HCT116 (cell line): ENCODE results near the gene CDK14. TPM values are rescaled to one million over a fixed set of nuclear protein-coding genes. Genes with fewer than 3 reads are reported as not detected.

ENCODE experiments used
- ATAC-seq: fragments of 200-7000 bp; cut with Tn5 transposase; 2 replicates; pipeline ENCODE4 v1.9.1; 2020; ENCODE audit warnings: mild to moderate bottlenecking, moderate library complexity
- BruUV-seq: library from RNA; stranded (reverse); fragments of 400-500 nt; replicated peaks from 2 replicates; lab custom pipeline; 2021; lab: Mats Ljungman, UMichigan
- CTCF ChIA-PET: fragments of 300-600 bp; sonication (Branson Sonifier 250); formaldehyde crosslinking; loops from one replicate; lab custom pipeline; 2021; ENCODE audit warnings: antibody characterized with exemption; lab: Charles Lee
- POLR2A ChIA-PET: fragments of 300-600, 350-600 bp; sonication (Branson Sonifier 250); formaldehyde crosslinking; loops from one replicate; lab custom pipeline; 2021; ENCODE audit warnings: antibody characterized with exemption; lab: Charles Lee
- RAD21 ChIA-PET, 2 experiments: fragments of 300-600 bp; sonication (Branson Sonifier 250); formaldehyde crosslinking; loops; one replicate each; lab custom pipeline; 2023; ENCODE audit warnings: low total read pairs in 2 of 2; ENCODE audit not compliant: uncharacterized antibody in 2 of 2, unreplicated experiment in 2 of 2, low non-redundant PET in 1 of 2; lab: Charles Lee
- DNase-seq: peaks from one replicate; pipeline ENCODE4 v3.0.0-alpha.2; 2010; ENCODE audit warnings: low read depth, low spot score
- H2AFZ ChIP-seq: fragments of 200-600 bp; shearing (Covaris generic), sonication (generic); 2 replicates; pipeline ENCODE4 v1.6.1; 2017; ENCODE audit warnings: low read depth, mixed run types, mixed read lengths, antibody characterized with exemption, low read length; ENCODE audit not compliant: poor library complexity, severe bottlenecking
- H3K27ac ChIP-seq: 2 replicates; pipeline ENCODE4 v1.5.1; 2012; ENCODE audit warnings: low read depth, low read length
- H3K27me3 ChIP-seq: fragments of 200-600 bp; sonication (generic); 2 replicates; pipeline ENCODE4 v1.6.1; 2016; ENCODE audit warnings: mixed run types, low read length, mixed read lengths; ENCODE audit not compliant: insufficient read depth
- H3K36me3 ChIP-seq, 2 experiments: fragments of 200-500 bp in 1 of 2; fragments of 200-600 bp in 1 of 2; sonication (Bioruptor generic) in 1 of 2; sonication (generic) in 1 of 2; 2 replicates each; pipeline versions ENCODE4 v1.5.1 to v1.6.1; 2014 to 2016; ENCODE audit warnings: low read length in 2 of 2, inconsistent platforms in 1 of 2, mixed read lengths in 1 of 2, mixed run types in 1 of 2; ENCODE audit not compliant: insufficient read depth in 2 of 2, control insufficient read depth in 1 of 2
- H3K4me1 ChIP-seq, 2 experiments: fragments of 200-600 bp in 1 of 2; sonication (generic) in 1 of 2; 2 replicates each; pipeline versions ENCODE4 v1.5.1 to v1.6.1; 2012 to 2017; ENCODE audit warnings: low read length in 2 of 2, inconsistent platforms in 1 of 2, mild to moderate bottlenecking in 1 of 2, mixed read lengths in 1 of 2, mixed run types in 1 of 2, moderate library complexity in 1 of 2; ENCODE audit not compliant: insufficient read depth in 2 of 2, control insufficient read depth in 1 of 2
- H3K4me2 ChIP-seq: fragments of 200-600 bp; sonication (generic); 2 replicates; pipeline ENCODE4 v1.6.1; 2017; ENCODE audit warnings: mixed run types, low read length, mixed read lengths
- H3K4me3 ChIP-seq, 2 experiments: fragments of 200-600 bp in 1 of 2; sonication (generic) in 1 of 2; replicated peaks in 1 of 2; 2 replicates each; pipeline ENCODE4 v1.5.1; 2011 to 2016; ENCODE audit warnings: low read length in 2 of 2, control low read depth in 1 of 2, low read depth in 1 of 2, mild to moderate bottlenecking in 1 of 2, mixed read lengths in 1 of 2, mixed run types in 1 of 2
- H3K79me2 ChIP-seq: fragments of 200-600 bp; sonication (generic); 2 replicates; pipeline ENCODE4 v1.6.1; 2017; ENCODE audit warnings: mild to moderate bottlenecking, mixed run types, low read length, moderate library complexity, mixed read lengths; ENCODE audit not compliant: insufficient read depth
- H3K9ac ChIP-seq: fragments of 200-600 bp; sonication (generic); 2 replicates; pipeline ENCODE4 v1.6.1; 2016; ENCODE audit warnings: low read length, mixed read lengths
- H3K9me2 ChIP-seq: fragments of 200-600 bp; sonication (generic), shearing (Covaris generic); 2 replicates; pipeline ENCODE4 v1.6.1; 2017; ENCODE audit warnings: mixed run types, mild to moderate bottlenecking, moderate library complexity; ENCODE audit not compliant: insufficient read depth
- H3K9me3 ChIP-seq, 2 experiments: fragments of 200-500 bp in 1 of 2; fragments of 200-600 bp in 1 of 2; sonication (Bioruptor generic) in 1 of 2; sonication (generic) in 1 of 2; 2 replicates each; pipeline ENCODE4 v1.6.1; 2014 to 2017; ENCODE audit warnings: low read length in 2 of 2, mixed read lengths in 2 of 2, inconsistent platforms in 1 of 2, low read depth in 1 of 2, mild to moderate bottlenecking in 1 of 2, mixed run types in 1 of 2, moderate library complexity in 1 of 2; ENCODE audit not compliant: control insufficient read depth in 1 of 2, insufficient read depth in 1 of 2
- H4K20me1 ChIP-seq: fragments of 200-600 bp; sonication (generic), shearing (Covaris generic); 2 replicates; pipeline ENCODE4 v1.6.1; 2017; ENCODE audit warnings: mixed run types, mild to moderate bottlenecking, moderate library complexity; ENCODE audit not compliant: insufficient read depth
- ATF3 ChIP-seq: IDR thresholded peaks from 2 replicates; pipeline ENCODE4 v1.6.1; 2012
- CBX3 ChIP-seq: IDR thresholded peaks from 2 replicates; pipeline ENCODE4 v1.6.1; 2012; ENCODE audit warnings: low read depth
- CEBPB ChIP-seq: IDR thresholded peaks from 2 replicates; pipeline ENCODE4 v1.6.1; 2012; ENCODE audit warnings: low read depth
- EGR1 ChIP-seq: IDR thresholded peaks from 2 replicates; pipeline ENCODE4 v1.6.1; 2012; ENCODE audit warnings: low read depth
- EZH2 ChIP-seq: fragments of 200-600 bp; sonication (generic); IDR thresholded peaks from 2 replicates; pipeline ENCODE4 v1.6.1; 2017; ENCODE audit warnings: antibody characterized with exemption, mixed run types
- EZH2phosphoT487 ChIP-seq: fragments of 200-600 bp; IDR thresholded peaks from 2 replicates; pipeline ENCODE4 v1.6.1; 2018; ENCODE audit warnings: antibody characterized with exemption, borderline replicate concordance
- FOSL1 ChIP-seq: IDR thresholded peaks from 2 replicates; pipeline ENCODE4 v1.6.1; 2012; ENCODE audit warnings: low read depth
- POLR2A ChIP-seq: IDR thresholded peaks from 2 replicates; pipeline ENCODE4 v1.7.0; 2011; ENCODE audit warnings: borderline replicate concordance; ENCODE audit not compliant: insufficient read depth, insufficient read length; ENCODE audit errors: extremely low read depth
- RAD21 ChIP-seq: IDR thresholded peaks from 2 replicates; pipeline ENCODE4 v1.6.1; 2012; ENCODE audit warnings: low read depth, mild to moderate bottlenecking
- SIN3A ChIP-seq: IDR thresholded peaks from 2 replicates; pipeline ENCODE4 v1.6.1; 2012; ENCODE audit warnings: low read depth
- SP1 ChIP-seq: IDR thresholded peaks from 2 replicates; pipeline ENCODE4 v1.6.1; 2012; ENCODE audit warnings: low read depth
- SRF ChIP-seq: IDR thresholded peaks from 2 replicates; pipeline ENCODE4 v1.6.1; 2012; ENCODE audit warnings: low read depth
- TCF7L2 ChIP-seq: IDR thresholded peaks from 2 replicates; pipeline ENCODE4 v1.7.0; 2011; ENCODE audit warnings: borderline replicate concordance, inconsistent platforms; ENCODE audit not compliant: insufficient read depth, insufficient read length; ENCODE audit errors: extremely low read depth
- YY1 ChIP-seq: IDR thresholded peaks from 2 replicates; pipeline ENCODE4 v1.6.1; 2011; ENCODE audit warnings: low read length, low read depth, moderate library complexity, mild to moderate bottlenecking; ENCODE audit not compliant: insufficient replicate concordance; ENCODE audit errors: extremely low read depth
- ZNF274 ChIP-seq: fragments of 200-500 bp; sonication (Bioruptor generic); IDR thresholded peaks from 2 replicates; pipeline ENCODE4 v1.6.1; 2014; ENCODE audit warnings: mild to moderate bottlenecking, low read depth, low read length, inconsistent platforms
- intact Hi-C: fragments of 100-400 bp; cut with micrococcal nuclease; formaldehyde crosslinking; loops from 2 replicates; pipeline ENCODE4 v1.10.0; 2022
- total RNA-seq: library from RNA; stranded (reverse); gene quantifications from one replicate; pipeline ENCODE4 v1.2.1, GENCODE V29; 2021; ENCODE audit not compliant: unreplicated experiment

The CDK14 gene
- total RNA-seq, 1 experiment from 2014 or later, result 10.2 TPM

GRCh38 chr7:90587766-90588165 lies 8.4 kb upstream of the CDK14 start:
- intact Hi-C loops, result no loop called here
- RAD21 ChIA-PET, result no interaction called here
- H3K9me2 ChIP-seq, result no peaks in the 10 kb centered on the region
- no peak for DNase-seq
- no peaks in the 10 kb centered on the region for H3K9me3 ChIP-seq
- no peak for ATAC-seq
- no peaks in the 10 kb centered on the region for H3K27me3 ChIP-seq
- H3K4me1 ChIP-seq, result no peaks in the 10 kb centered on the region
- no TSS peak for BruUV-seq
- POLR2A ChIA-PET, result no interaction called here
- no peaks in the 10 kb centered on the region for H3K36me3 ChIP-seq
- H3K79me2 ChIP-seq, result no peaks in the 10 kb centered on the region
- H4K20me1 ChIP-seq, result no peaks in the 10 kb centered on the region
- no peak overlapping the region for H3K9ac ChIP-seq
- CTCF ChIA-PET, result no interaction called here
- no peak overlapping the region for H3K4me3 ChIP-seq
- TF ChIP-seq SIN3A, result no peak
- TF ChIP-seq ZNF274, result no peak
- no peak for TF ChIP-seq FOSL1
- no peak for TF ChIP-seq RAD21
- no peak for TF ChIP-seq ATF3
- no peak for TF ChIP-seq EZH2phosphoT487
- no peak for TF ChIP-seq POLR2A
- no peak for TF ChIP-seq CBX3
- no peak for TF ChIP-seq EZH2
- no peak for TF ChIP-seq TCF7L2
- TF ChIP-seq YY1, result no peak
- TF ChIP-seq CEBPB, result no peak
- no peak for TF ChIP-seq SP1
- no peak overlapping the region for H2AFZ ChIP-seq
- H3K27ac ChIP-seq, result no peak overlapping the region
- H3K4me2 ChIP-seq, result no peak overlapping the region

GRCh38 chr7:90592033-90592432 lies 4.1 kb upstream of the CDK14 start:
- Histone ChIP-seq H3K4me2 (no peak overlapping the region), H3K27ac (no peak overlapping the region), H3K9me2 (no peaks in the 10 kb centered on the region), H3K27me3 (no peaks in the 10 kb centered on the region), H3K4me1 (peaks cover 4 to 13% of the 10 kb centered on the region in 2 experiments; a peak in 3 of 4 replicates), H3K79me2 (no peaks in the 10 kb centered on the region), H3K9me3 (no peaks in the 10 kb centered on the region), H4K20me1 (no peaks in the 10 kb centered on the region), H3K9ac (no peak overlapping the region), H3K4me3 (no peak overlapping the region), H3K36me3 (no peaks in the 10 kb centered on the region), H2AFZ (no peak overlapping the region)
- no peak for DNase-seq
- ChIA-PET CTCF (no interaction called here), RAD21 (no interaction called here), POLR2A (no interaction called here)
- intact Hi-C loops, result no loop called here
- TF ChIP-seq EZH2phosphoT487 (no peak), CBX3 (no peak), SIN3A (no peak), SRF (no peak), EGR1 (no peak)
- no TSS peak for BruUV-seq
- ATAC-seq, result no peak
